ENCODE data around the gene PRDM10.

DNA sequence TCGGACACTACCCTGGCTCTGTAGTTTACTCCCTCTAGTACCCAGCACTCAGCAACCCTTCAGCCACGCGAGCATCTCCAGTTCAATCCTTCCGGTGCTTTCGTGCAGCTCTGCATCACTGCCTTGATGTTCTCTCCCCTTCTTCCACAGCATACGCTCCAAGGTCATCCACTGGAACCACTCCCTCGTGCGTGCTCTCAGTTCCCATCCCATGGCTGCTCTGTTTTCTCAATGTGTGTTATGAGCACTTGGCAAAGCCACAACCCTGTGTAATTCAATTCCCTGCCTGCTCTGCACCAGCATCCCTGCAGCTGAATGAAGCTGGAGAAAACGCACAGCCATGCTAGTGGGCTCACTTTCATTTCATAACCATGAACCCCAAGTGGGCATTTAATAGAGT is 68.7 kb downstream of the PRDM10 start:
- TF ChIP-seq, protein P1, sequence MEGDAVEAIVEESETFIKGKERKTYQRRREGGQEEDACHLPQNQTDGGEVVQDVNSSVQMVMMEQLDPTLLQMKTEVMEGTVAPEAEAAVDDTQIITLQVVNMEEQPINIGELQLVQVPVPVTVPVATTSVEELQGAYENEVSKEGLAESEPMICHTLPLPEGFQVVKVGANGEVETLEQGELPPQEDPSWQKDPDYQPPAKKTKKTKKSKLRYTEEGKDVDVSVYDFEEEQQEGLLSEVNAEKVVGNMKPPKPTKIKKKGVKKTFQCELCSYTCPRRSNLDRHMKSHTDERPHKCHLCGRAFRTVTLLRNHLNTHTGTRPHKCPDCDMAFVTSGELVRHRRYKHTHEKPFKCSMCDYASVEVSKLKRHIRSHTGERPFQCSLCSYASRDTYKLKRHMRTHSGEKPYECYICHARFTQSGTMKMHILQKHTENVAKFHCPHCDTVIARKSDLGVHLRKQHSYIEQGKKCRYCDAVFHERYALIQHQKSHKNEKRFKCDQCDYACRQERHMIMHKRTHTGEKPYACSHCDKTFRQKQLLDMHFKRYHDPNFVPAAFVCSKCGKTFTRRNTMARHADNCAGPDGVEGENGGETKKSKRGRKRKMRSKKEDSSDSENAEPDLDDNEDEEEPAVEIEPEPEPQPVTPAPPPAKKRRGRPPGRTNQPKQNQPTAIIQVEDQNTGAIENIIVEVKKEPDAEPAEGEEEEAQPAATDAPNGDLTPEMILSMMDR (IDR thresholded peaks at IDR 0.05; ENCODE audit: poor library complexity, severe bottlenecking): no peak
- no peak for TF ChIP-seq EP300 (conservative IDR thresholded peaks at IDR 0.05; ENCODE audit: poor library complexity, severe bottlenecking)
- TF ChIP-seq, protein P2, sequence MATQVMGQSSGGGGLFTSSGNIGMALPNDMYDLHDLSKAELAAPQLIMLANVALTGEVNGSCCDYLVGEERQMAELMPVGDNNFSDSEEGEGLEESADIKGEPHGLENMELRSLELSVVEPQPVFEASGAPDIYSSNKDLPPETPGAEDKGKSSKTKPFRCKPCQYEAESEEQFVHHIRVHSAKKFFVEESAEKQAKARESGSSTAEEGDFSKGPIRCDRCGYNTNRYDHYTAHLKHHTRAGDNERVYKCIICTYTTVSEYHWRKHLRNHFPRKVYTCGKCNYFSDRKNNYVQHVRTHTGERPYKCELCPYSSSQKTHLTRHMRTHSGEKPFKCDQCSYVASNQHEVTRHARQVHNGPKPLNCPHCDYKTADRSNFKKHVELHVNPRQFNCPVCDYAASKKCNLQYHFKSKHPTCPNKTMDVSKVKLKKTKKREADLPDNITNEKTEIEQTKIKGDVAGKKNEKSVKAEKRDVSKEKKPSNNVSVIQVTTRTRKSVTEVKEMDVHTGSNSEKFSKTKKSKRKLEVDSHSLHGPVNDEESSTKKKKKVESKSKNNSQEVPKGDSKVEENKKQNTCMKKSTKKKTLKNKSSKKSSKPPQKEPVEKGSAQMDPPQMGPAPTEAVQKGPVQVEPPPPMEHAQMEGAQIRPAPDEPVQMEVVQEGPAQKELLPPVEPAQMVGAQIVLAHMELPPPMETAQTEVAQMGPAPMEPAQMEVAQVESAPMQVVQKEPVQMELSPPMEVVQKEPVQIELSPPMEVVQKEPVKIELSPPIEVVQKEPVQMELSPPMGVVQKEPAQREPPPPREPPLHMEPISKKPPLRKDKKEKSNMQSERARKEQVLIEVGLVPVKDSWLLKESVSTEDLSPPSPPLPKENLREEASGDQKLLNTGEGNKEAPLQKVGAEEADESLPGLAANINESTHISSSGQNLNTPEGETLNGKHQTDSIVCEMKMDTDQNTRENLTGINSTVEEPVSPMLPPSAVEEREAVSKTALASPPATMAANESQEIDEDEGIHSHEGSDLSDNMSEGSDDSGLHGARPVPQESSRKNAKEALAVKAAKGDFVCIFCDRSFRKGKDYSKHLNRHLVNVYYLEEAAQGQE (IDR thresholded peaks at IDR 0.05; ENCODE audit: borderline replicate concordance): no peak
- no peak for TF ChIP-seq EZH2 (IDR thresholded peaks at IDR 0.05; ENCODE audit: borderline replicate concordance, insufficient read depth, low read length, poor library complexity, severe bottlenecking)
- no peak for TF ChIP-seq SMC3 (conservative IDR thresholded peaks at IDR 0.05; ENCODE audit: poor library complexity)
- no peak for TF ChIP-seq POLR2AphosphoS5 (IDR thresholded peaks at IDR 0.05)
- TF ChIP-seq MXI1 (conservative IDR thresholded peaks at IDR 0.05; ENCODE audit: poor library complexity, severe bottlenecking): no peak
- no peak for TF ChIP-seq RAD21 (conservative IDR thresholded peaks at IDR 0.05)
